HG03196 (cell line): ENCODE measurements around the gene SMURF1.

ENCODE experiments used
- ATAC-seq: cut with Tn5 transposase; IDR thresholded peaks from one replicate; pipeline ENCODE4 v1.9.1; 2021; ENCODE audit not compliant: unreplicated experiment

Gene SMURF1

GRCh38 chr7:99098824-99099498 is 44.9 kb downstream of the SMURF1 start:
- no peak for ATAC-seq

GRCh38 chr7:99098286-99098823 is 45.6 kb downstream of the SMURF1 start:
- ATAC-seq: no peak

GRCh38 chr7:99097730-99098129 is 46.2 kb downstream of the SMURF1 start:
- no peak for ATAC-seq

DNA sequence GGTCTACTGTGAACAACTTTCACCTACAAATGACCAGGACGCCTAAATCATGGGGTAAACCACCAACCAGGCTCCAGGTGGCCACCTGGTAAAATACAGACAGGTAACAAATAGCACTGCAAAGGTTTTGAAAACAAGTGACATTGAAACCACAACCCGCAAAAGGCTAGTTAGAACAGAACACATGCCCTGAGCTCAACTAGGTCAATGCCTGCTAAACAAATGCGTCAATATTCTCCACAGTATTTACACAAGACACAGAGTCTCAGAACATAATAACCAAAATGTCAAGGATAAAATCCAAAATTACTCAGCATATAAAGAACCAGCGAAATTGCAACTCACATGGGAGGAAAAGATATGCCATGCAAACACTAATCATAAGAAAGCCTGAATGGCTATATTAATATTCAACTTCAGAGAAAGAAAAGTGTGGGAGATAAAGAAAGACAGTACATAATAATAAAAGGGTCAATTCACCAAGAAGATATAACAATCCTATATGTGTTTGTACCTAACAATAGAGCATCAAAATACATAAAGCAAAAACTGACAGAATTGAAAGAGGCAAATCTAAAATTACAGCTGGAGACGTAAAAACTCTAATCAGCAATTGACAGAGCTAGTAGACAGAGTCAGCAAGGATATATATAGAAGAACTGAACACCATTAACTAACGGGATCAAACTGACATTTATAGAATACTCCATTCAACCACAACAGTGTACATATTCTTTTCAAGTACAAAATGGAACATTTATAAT is 47.6 kb downstream of the SMURF1 start:
- no peak for ATAC-seq

- no peak for ATAC-seq
Measured at GRCh38 chr7:99095698-99096097, 48.2 kb downstream of the SMURF1 start.

DNA sequence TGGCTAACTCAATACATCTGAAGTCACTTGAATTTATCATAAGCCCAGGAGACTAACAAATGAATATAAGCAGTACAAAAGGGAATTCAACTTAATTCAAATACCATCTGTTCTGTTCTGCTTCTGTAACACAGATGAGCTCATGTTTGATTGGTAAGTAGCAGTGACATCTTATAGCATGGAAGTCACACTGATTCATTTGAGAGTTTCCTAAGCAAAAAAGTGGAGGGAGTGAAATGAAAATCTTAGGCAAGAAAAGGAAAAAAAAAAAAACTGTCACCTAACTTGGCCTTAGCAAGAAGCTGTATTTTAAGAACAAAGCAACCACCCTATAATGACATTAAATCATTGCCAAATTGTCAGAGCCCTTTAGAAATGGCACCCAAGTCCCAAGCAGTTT is 49.5 kb downstream of the SMURF1 start:
- ATAC-seq: no peak

GRCh38 chr7:99092064-99092720 is 51.7 kb downstream of the SMURF1 start:
- no peak for ATAC-seq

DNA sequence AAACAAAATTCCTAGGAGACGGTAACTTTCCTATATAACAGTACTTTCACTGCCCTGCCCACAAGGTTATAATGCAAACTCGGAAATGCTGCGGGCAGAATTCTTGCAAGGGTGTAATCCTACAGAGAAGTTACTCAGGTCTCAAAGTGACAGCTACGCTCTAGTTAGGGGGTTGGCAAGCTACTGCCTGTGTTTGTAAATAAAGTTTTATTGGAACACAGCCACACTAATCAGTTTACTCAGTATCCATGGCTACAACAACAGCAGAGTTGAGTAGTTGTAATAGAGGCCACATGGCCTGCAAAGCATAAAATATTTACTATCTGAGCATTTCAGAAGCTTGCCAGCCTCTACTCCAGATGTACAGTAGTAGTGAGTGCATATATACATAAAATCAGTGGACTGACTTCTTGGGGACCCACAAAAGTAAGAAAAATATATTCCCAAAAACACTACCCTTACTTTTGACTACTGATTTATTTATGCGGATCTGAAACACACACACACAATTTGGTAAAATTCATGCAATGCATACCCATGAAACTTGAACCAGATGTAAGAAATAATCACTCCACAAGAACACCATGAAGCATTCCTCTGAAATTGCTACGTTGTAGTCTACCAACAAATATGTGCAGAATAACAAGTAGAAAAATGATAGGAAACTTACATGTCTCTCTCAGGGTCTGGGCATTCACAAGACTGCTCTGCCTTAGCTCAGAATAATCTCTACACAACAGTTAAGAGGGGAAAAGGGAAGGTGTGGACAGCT is 53.0 kb downstream of the SMURF1 start:
- ATAC-seq: no peak

DNA sequence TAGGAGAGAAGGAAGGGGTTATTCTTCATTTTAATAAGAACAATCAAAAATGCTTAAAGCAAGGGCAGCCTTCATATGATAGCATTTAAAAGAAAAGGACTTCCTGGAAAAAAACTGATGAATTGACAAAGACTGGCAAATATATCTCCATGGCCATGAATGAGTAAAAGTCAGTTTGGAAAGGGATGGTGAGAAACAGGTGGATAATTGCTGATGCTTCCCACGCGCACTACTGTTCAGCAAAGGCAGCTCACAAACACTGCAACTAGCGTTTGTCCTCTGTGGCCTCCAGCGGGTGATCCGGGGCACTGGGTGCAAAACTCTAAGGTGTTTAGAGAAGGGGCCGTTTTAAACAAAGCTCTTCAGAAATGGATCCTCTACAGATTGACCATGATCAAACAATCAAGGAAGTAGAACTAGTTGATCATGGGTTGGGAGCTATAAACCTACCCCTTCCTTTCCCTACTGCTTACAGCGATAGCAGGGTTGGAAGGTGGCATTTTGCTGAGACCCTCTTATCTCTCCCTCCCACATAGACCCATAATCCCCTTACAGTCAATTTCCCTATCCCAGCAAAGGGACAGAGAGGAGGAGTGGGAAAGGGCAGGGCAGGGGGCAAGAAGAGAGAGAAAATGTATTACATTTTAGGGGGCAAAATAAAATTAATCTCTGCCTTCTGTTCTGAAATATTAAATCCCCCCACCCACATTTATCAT is 53.8 kb downstream of the SMURF1 start:
- no peak for ATAC-seq

- ATAC-seq: no peak
Measured at GRCh38 chr7:99086944-99087343, 57.0 kb downstream of the SMURF1 start.

- ATAC-seq: no peak
Measured at GRCh38 chr7:99086532-99086931, 57.4 kb downstream of the SMURF1 start.

GRCh38 chr7:99083733-99084132 is 60.2 kb downstream of the SMURF1 start:
- no peak for ATAC-seq

GRCh38 chr7:99083068-99083651 is 60.7 kb downstream of the SMURF1 start:
- ATAC-seq: no peak

DNA sequence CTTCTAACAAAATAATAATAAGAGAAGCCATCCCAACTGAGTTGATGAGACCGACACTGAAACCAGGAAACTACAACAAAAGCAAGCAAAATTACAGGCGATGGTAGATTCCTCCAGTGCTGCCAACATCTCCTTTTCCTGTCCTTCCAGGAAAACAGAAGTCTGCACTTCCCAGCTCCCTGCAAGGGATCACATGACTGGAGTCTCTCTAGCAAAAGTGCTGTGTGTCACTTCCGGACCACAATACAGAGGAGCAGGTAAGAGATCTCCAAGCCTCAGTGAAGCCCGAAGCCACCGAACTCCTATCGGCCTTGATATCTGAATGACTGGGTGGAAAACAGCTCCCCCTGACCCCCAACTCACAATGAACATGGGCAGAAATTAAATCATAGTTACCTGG is 63.2 kb downstream of the SMURF1 start:
- no peak for ATAC-seq

GRCh38 chr7:99079104-99079503 is 64.8 kb downstream of the SMURF1 start:
- no peak for ATAC-seq

DNA sequence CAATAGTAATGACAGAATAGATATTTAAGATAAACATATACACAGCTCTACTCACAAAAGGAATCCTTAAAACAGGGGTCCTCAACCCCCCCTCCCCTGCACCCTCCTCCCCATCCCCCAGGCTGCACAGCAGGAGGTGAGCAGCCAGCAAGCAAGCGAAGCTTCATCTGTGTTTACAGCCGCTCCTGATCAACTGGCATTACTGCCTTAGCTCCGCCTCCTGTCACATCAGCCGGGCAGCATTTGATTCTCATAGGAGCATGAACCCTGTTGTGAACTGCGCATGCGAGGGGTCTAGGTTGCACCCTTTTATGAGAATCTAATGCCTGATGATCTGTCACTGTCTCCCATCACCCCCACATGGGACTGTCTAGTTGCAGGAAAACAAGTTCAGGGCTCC is 65.5 kb downstream of the SMURF1 start:
- ATAC-seq: no peak

DNA sequence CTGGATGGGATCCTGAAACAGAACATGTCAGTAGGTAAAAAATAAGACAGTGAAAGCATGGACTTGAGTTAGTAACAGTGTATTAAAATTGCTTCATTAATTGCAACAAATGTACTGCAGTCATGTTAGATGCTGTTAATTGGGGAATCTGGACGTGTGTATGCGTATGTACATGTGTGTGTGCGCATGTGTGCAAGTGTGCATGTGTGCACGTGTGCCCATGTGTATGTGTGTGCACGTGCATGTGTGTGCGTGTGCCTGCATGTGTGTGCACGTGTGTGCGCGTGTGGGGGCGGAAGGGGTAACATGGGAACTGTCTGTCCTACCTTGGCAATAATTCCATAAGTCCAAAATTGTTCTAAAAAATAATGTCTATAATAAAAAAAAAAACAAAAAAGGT is 67.3 kb downstream of the SMURF1 start:
- no peak for ATAC-seq

GRCh38 chr7:99073839-99074446 is 70.0 kb downstream of the SMURF1 start:
- ATAC-seq: no peak

GRCh38 chr7:99072126-99072525 is 71.8 kb downstream of the SMURF1 start:
- no peak for ATAC-seq

DNA sequence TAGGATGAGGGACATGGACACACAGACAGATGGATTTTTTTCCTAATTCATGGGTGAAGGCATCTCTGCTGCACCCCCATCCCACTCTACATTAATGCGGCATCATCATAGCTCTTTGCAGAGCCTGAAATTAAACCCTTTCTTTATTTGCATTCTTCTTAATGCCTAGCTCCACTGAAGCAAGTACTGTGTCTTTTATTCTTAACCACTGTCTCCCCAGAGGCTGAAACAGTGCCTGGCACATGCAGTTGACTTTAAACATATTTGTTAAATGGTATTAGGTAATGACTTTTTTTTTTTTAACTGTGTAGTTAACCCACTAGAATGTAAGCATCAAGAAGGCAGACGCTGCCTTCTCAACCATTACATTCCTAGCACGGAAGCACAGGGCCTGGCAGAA is 73.5 kb downstream of the SMURF1 start:
- no peak for ATAC-seq
